ENCODE measurements around the gene UNK. TPM values are rescaled to one million over a fixed set of nuclear protein-coding genes. Genes with fewer than 3 reads are reported as not detected.

UNK gene
- total and polyA plus RNA-seq, 2 of the 13 experiments (the other 11 are each of a cell fraction or from before 2014, with no cell fraction given): 31.6 to 33.0 TPM

DNA sequence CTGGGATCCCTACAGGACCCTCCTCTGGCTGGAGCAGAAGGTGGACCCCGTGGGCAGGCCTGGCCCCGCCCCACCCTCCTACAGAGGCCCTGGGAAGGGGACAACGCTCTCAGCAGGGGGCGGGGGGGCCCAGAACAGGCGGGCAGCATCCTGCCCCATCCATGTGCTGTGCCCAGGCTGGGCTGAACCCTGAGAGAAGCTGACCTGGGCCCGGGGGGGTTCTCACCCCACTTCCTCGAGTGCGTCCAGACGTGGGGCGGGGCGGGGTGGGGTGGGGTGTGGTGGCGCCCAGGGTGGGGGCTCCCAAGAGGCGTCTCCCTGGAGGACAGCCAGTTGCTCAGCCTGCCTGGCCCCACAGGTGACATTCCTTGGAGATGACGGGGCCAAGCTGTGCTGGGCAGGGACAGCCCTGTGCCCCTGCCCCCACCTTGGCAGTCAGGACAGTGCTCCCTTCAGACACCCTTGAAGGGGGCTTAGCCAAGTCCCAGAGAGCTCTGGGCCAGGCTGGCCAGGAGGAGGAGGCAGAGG, 60.0 kb downstream of the UNK start (continued):
- TF ChIP-seq ZXDC (CRISPR knock-in tag; IDR thresholded peaks at IDR 0.05) (no peak), SMARCE1 (IDR thresholded peaks at IDR 0.05; ENCODE audit: borderline replicate concordance) (no peak), JUND (CRISPR knock-in tag; IDR thresholded peaks at IDR 0.05) (0 out of 2 replicates have a peak, but pooled peaks have one; percentile 5), ATF4 (CRISPR knock-in tag; IDR thresholded peaks at IDR 0.05) (no peak), ZNF614 (CRISPR knock-in tag; IDR thresholded peaks at IDR 0.05; ENCODE audit: borderline replicate concordance) (no peak), ZNF10 (CRISPR knock-in tag; IDR thresholded peaks at IDR 0.05; ENCODE audit: borderline replicate concordance, low read depth) (no peak), SIX1 (CRISPR knock-in tag; IDR thresholded peaks at IDR 0.05; ENCODE audit: borderline replicate concordance) (no peak), PAX8 (CRISPR knock-in tag; IDR thresholded peaks at IDR 0.05; ENCODE audit: borderline replicate concordance) (no peak), NFIC (IDR thresholded peaks at IDR 0.05; ENCODE audit: low read length) (no peak), HBP1 (CRISPR knock-in tag; IDR thresholded peaks at IDR 0.05; ENCODE audit: low read depth) (no peak), RBM22 (optimal IDR thresholded peaks at IDR 0.05; ENCODE audit: low read length) (no peak), HDAC6 (IDR thresholded peaks at IDR 0.05; ENCODE audit: low read depth, low read length) (no peak), SKI (IDR thresholded peaks at IDR 0.05; ENCODE audit: partially characterized antibody) (no peak), ZNF589 (CRISPR knock-in tag; conservative IDR thresholded peaks at IDR 0.05) (no peak; the same call in 1 of the 2 replicates), KAT2B (IDR thresholded peaks at IDR 0.05; ENCODE audit: borderline replicate concordance, low read depth, low read length) (no peak), ZNF562 (CRISPR knock-in tag; IDR thresholded peaks at IDR 0.05; ENCODE audit: borderline replicate concordance) (no peak), ZNF34 (CRISPR knock-in tag; IDR thresholded peaks at IDR 0.05; ENCODE audit: borderline replicate concordance) (no peak), ATF1 (CRISPR knock-in tag; IDR thresholded peaks at IDR 0.05) (no peak), ZBTB42 (CRISPR knock-in tag; IDR thresholded peaks at IDR 0.05) (no peak), ZNF850 (CRISPR knock-in tag; conservative IDR thresholded peaks at IDR 0.05) (no peak), ZNF775 (CRISPR knock-in tag; IDR thresholded peaks at IDR 0.05; ENCODE audit: borderline replicate concordance) (no peak), ELK4 (CRISPR knock-in tag; IDR thresholded peaks at IDR 0.05; ENCODE audit: borderline replicate concordance) (no peak)

All from HepG2 (cell line).